Osteoblast (primary cell): ENCODE results near the gene USP53. TPM values are rescaled to one million over a fixed set of nuclear protein-coding genes. Genes with fewer than 3 reads are reported as not detected.

Experiments
- DNase-seq: peaks from one replicate; pipeline ENCODE4 v3.0.0; 2011; ENCODE audit warnings: low spot score, mixed read lengths; ENCODE audit not compliant: insufficient read length; ENCODE audit errors: missing footprints
- H2AFZ ChIP-seq: 2 replicates; pipeline ENCODE4 v1.6.0; 2011; ENCODE audit warnings: mild to moderate bottlenecking, low read length
- H3K27ac ChIP-seq: 2 replicates; pipeline ENCODE4 v1.5.1; 2011; ENCODE audit warnings: mild to moderate bottlenecking, low read depth, low read length, moderate library complexity
- H3K27me3 ChIP-seq: 2 replicates; pipeline ENCODE4 v1.6.0; 2012; ENCODE audit warnings: mild to moderate bottlenecking, control low read depth, inconsistent platforms, low read length, moderate library complexity; ENCODE audit not compliant: insufficient read depth
- H3K36me3 ChIP-seq: 2 replicates; pipeline ENCODE4 v1.5.1; 2011; ENCODE audit warnings: mild to moderate bottlenecking, low read length, control low read depth, moderate library complexity; ENCODE audit not compliant: insufficient read depth
- H3K4me1 ChIP-seq: 2 replicates; pipeline ENCODE4 v1.5.1; 2011; ENCODE audit warnings: mild to moderate bottlenecking, low read length, control low read depth, moderate library complexity; ENCODE audit not compliant: insufficient read depth
- H3K4me2 ChIP-seq: 2 replicates; pipeline ENCODE4 v1.6.0; 2011; ENCODE audit warnings: mild to moderate bottlenecking, low read length; ENCODE audit not compliant: insufficient read depth
- H3K4me3 ChIP-seq: fragments of 200-600 bp; sonication (generic); 3 replicates; pipeline ENCODE4 v1.5.1; 2012; ENCODE audit warnings: mild to moderate bottlenecking, low read length, inconsistent platforms; ENCODE audit not compliant: insufficient read depth
- H3K79me2 ChIP-seq: 2 replicates; pipeline ENCODE4 v1.6.0; 2012; ENCODE audit warnings: mild to moderate bottlenecking, low read length, control low read depth, inconsistent platforms; ENCODE audit not compliant: insufficient read depth
- H3K9me3 ChIP-seq: 2 replicates; pipeline ENCODE4 v1.5.1; 2011; ENCODE audit warnings: low read depth, low read length, control low read depth
- H4K20me1 ChIP-seq: 2 replicates; pipeline ENCODE4 v1.6.0; 2012; ENCODE audit warnings: mild to moderate bottlenecking, low read length, control low read depth; ENCODE audit not compliant: insufficient read depth
- total RNA-seq: library from RNA; depleted of rRNA; stranded (reverse); fragments of >200 nt; gene quantifications from 2 replicates; pipeline ENCODE4 v1.2.3, GENCODE V29; 2012
- TF ChIP-seq, protein P1 (sequence below): IDR thresholded peaks from 2 replicates; pipeline ENCODE4 v1.5.1; 2011; ENCODE audit warnings: mild to moderate bottlenecking, low read depth, low read length, moderate library complexity; ENCODE audit errors: extremely low read depth

USP53 gene
- total RNA-seq, 1 donor, result 61.9 TPM

DNA sequence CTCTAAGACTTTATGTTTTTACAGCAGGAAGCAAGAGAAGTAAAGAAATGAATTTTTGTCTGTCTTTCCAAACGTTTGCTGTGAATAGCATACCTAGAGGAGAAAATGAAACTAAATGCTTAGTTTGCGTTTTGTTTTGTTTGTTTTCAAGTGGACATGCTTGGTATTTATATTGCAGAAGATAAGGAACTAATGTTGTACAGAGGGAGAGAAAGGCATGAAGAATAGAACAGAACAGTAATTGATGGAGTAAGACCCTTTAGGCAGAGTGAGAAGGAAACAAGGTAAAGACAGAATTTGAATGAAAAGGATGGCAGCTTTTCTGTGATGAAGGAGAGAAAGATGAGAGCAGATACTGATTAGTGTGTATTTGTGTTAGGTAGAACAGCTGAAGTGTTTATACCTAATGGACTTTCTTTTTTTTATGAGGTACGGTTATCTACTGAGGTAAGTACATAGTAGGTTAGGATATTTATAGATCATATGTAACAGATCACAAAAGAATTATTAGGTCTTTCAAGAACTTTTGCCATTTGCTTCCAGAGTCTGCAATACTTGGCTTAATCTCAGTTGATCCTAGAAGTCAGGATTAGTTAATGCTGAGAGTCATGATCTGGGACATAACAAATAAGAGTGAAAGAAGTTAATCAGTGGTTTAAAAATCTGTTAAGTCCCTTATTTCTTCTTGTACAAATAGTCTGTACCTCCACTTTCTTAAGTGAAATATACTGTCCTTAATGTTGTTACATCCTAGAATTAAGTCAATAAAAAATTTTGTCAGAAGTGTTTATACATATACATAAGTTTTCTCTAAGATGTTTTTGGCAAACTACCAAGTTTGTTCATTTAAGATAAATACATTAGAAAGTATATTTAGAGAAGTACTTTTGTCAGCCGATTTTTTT, 72.6 kb downstream of the USP53 start:
- TF ChIP-seq, protein P1, sequence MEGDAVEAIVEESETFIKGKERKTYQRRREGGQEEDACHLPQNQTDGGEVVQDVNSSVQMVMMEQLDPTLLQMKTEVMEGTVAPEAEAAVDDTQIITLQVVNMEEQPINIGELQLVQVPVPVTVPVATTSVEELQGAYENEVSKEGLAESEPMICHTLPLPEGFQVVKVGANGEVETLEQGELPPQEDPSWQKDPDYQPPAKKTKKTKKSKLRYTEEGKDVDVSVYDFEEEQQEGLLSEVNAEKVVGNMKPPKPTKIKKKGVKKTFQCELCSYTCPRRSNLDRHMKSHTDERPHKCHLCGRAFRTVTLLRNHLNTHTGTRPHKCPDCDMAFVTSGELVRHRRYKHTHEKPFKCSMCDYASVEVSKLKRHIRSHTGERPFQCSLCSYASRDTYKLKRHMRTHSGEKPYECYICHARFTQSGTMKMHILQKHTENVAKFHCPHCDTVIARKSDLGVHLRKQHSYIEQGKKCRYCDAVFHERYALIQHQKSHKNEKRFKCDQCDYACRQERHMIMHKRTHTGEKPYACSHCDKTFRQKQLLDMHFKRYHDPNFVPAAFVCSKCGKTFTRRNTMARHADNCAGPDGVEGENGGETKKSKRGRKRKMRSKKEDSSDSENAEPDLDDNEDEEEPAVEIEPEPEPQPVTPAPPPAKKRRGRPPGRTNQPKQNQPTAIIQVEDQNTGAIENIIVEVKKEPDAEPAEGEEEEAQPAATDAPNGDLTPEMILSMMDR, result no peak
- Histone ChIP-seq H2AFZ (peak overlapping the region; percentile 72), H3K9me3 (no peaks in the 10 kb centered on the region), H3K4me2 (peak overlapping the region; percentile 92), H3K27ac (peak overlapping the region; percentile 60), H3K36me3 (no peaks in the 10 kb centered on the region), H3K4me3 (peak overlapping the region; percentile 63), H4K20me1 (no peaks in the 10 kb centered on the region), H3K4me1 (peaks cover 15% of the 10 kb centered on the region), H3K27me3 (no peaks in the 10 kb centered on the region), H3K79me2 (peaks cover 20% of the 10 kb centered on the region)
- DNase-seq, result no peak

DNA sequence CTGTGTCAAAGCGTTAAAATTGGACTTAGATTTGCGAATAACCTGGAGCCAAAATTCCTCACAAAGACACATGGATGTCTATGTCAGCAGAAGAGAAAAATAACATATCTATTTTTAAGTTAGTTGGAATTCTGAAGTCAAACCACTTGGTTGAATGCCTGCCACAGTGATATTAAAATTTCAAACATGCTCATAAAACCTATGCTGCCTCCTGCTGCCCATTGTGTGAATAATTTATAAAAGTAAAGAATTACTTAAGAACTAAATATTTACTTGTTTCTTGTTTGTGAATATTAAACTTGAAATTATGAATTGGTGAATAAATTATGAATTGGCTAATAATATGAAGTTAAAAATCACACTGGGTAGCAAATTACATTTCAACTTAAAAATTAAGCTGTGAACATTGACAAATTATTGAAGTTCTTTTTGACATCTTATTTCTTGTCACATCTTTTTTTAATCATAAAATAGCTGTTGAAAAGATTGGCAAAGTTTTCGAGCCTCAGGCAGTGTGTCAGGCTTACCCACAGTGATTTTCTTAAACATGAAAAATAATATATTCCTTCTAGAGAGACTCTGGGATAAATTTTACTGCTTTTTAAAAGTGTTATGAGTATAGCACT, 74.0 kb downstream of the USP53 start:
- TF ChIP-seq, protein P1, result peak; percentile 65
- Histone ChIP-seq H3K36me3 (no peaks in the 10 kb centered on the region), H3K9me3 (no peaks in the 10 kb centered on the region), H3K4me3 (no peak overlapping the region), H4K20me1 (no peaks in the 10 kb centered on the region), H3K27me3 (no peaks in the 10 kb centered on the region), H3K27ac (peak overlapping the region; percentile 60), H2AFZ (no peak overlapping the region), H3K79me2 (peaks cover 14% of the 10 kb centered on the region), H3K4me2 (peak overlapping the region; percentile 92), H3K4me1 (peaks cover 15% of the 10 kb centered on the region)
- peak; percentile 73 for DNase-seq

DNA sequence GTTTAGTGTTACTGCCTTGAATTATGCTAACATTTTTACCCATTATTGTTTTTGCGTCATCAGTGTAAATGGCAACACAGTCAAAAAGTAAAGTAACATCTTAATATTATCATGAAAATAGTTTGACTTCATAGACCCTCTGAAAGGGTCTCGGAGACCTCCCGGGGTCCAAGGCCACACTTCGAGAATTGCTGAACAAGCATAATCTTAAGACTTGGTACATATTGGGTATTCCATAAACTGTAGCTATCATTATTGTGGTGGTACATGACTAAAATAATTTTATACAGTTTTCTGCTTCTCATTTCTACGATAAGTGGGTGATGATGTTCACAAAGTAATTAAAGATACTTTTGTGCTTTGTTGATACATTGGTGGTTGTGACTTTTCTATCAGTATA, 76.8 kb downstream of the USP53 start:
- Histone ChIP-seq H3K27ac (no peak overlapping the region), H4K20me1 (no peaks in the 10 kb centered on the region), H2AFZ (no peak overlapping the region), H3K36me3 (peaks cover 10% of the 10 kb centered on the region), H3K4me2 (no peak overlapping the region), H3K27me3 (no peaks in the 10 kb centered on the region), H3K4me3 (no peak overlapping the region), H3K9me3 (no peaks in the 10 kb centered on the region), H3K4me1 (peaks cover 15% of the 10 kb centered on the region), H3K79me2 (peaks cover 5% of the 10 kb centered on the region)
- no peak for DNase-seq
- TF ChIP-seq, protein P1, result no peak

DNA sequence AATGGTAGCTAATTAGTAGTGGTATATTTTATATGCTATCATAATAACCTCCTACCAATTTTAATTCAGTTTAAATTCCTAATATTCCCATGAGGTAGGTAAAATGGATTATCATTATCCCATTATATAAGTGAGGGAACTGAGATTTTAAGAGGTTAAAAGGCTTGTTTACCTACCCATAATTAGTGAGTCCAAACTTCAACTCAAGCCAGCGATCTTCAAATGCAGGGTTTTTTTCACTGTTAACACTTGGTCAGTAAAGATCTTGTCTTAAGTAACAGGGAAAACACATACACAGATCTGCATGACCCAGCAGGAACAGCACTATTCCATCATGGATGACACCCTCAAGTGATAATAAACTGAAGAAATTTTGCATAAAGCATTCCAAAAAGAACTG, 78.1 kb downstream of the USP53 start:
- peaks cover 7% of the 10 kb centered on the region for H3K4me1 ChIP-seq
- no peaks in the 10 kb centered on the region for H3K79me2 ChIP-seq
- H3K36me3 ChIP-seq, result peaks cover 10% of the 10 kb centered on the region
- DNase-seq, result no peak
- H3K4me2 ChIP-seq, result no peak overlapping the region
- H4K20me1 ChIP-seq, result no peaks in the 10 kb centered on the region
- TF ChIP-seq, protein P1, result no peak
- no peak overlapping the region for H2AFZ ChIP-seq
- no peak overlapping the region for H3K4me3 ChIP-seq
- H3K9me3 ChIP-seq, result no peaks in the 10 kb centered on the region
- H3K27me3 ChIP-seq, result no peaks in the 10 kb centered on the region
- no peak overlapping the region for H3K27ac ChIP-seq
